ENCODE measurements around the gene MRPS10. TPM values are rescaled to one million over a fixed set of nuclear protein-coding genes. Genes with fewer than 3 reads are reported as not detected.

MRPS10 gene
- polyA plus RNA-seq, 3 donors, result 9.2 to 33.0 (median 31.4) TPM

GRCh38 chr6:42225029-42225339, 7.3 kb upstream of the MRPS10 start:
- H3K27me3 ChIP-seq (ENCODE audit: control insufficient read depth in 2 of 2, insufficient read depth in 2 of 2, low read length in 2 of 2), result no peaks in the 10 kb centered on the region
- TF ChIP-seq CTCF (IDR thresholded peaks at IDR 0.05), result no peak

GRCh38 chr6:42224222-42225028, 6.8 kb upstream of the MRPS10 start:
- Histone ChIP-seq H3K36me3 (replicated peaks in 1 of 2; ENCODE audit: control insufficient read depth in 1 of 2, insufficient read depth in 2 of 2, low read length in 2 of 2) (peaks cover 28 to 35% of the 10 kb centered on the region in 2 donors), H2AFZ (ENCODE audit: insufficient read depth, low read depth, low read length, poor library complexity, severe bottlenecking) (no peak overlapping the region), H3K4me1 (ENCODE audit: control insufficient read depth in 1 of 2, insufficient read depth in 2 of 2, low read length in 2 of 2) (no peaks in the 10 kb centered on the region), H3K4me3 (replicated peaks in 1 of 3; ENCODE audit: low read depth in 2 of 3, low read length in 3 of 3) (no peak overlapping the region), H3K9me3 (replicated peaks in 1 of 2; ENCODE audit: control insufficient read depth in 1 of 2, insufficient read depth in 1 of 2, low read length in 2 of 2) (no peaks in the 10 kb centered on the region), H3K4me2 (replicated peaks; ENCODE audit: extremely low read depth, low read length, poor library complexity, severe bottlenecking) (no peak overlapping the region), H3K79me2 (ENCODE audit: insufficient read depth, low read length) (no peaks in the 10 kb centered on the region), H3K27me3 (ENCODE audit: control insufficient read depth in 2 of 2, insufficient read depth in 2 of 2, low read length in 2 of 2) (no peaks in the 10 kb centered on the region), H4K20me1 (ENCODE audit: insufficient read depth, low read length) (no peaks in the 10 kb centered on the region), H3K27ac (ENCODE audit: low read depth in 1 of 2, low read length in 2 of 2) (no peak overlapping the region), H3K9ac (ENCODE audit: insufficient read depth, low read length, poor library complexity, severe bottlenecking) (no peak overlapping the region)
- H3K9me3 Mint-ChIP-seq, result peaks cover 0 to 3% (median 0%) of the 10 kb centered on the region in 7 donors
- WGBS (ENCODE audit: insufficient coverage), result 89% methylated on average over 5 of the region's 12 CpGs
- peak overlapping the region in 1 of 7 donors; percentile 52 for H3K27ac Mint-ChIP-seq
- DNase-seq, result peak; percentile 10 to 74 (median 39)
- peaks cover 31 to 37% of the 10 kb centered on the region in 2 donors for H3K36me3 Mint-ChIP-seq
- intact Hi-C loops (cut with micrococcal nuclease), result loop anchor here in 1 of 2 donors (10.0 kb wide), 1 partner anchor 320 kb away; no protein-coding TSS in a partner anchor
- no peak for TF ChIP-seq CTCF (IDR thresholded peaks at IDR 0.05)
- H3K4me1 Mint-ChIP-seq, result no peaks in the 10 kb centered on the region
- H3K4me3 Mint-ChIP-seq, result no peak overlapping the region
- no peaks in the 10 kb centered on the region for H3K27me3 Mint-ChIP-seq (ENCODE audit: low read depth in 3 of 3)

More at GRCh38 chr6:42225029-42225339, 7.3 kb upstream of the MRPS10 start:
- no peaks in the 10 kb centered on the region for H4K20me1 ChIP-seq (ENCODE audit: insufficient read depth, low read length)
- H3K4me2 ChIP-seq (replicated peaks; ENCODE audit: extremely low read depth, low read length, poor library complexity, severe bottlenecking), result no peak overlapping the region
- no peaks in the 10 kb centered on the region for H3K79me2 ChIP-seq (ENCODE audit: insufficient read depth, low read length)
- peaks cover 36 to 43% of the 10 kb centered on the region in 2 donors for H3K36me3 Mint-ChIP-seq
- no peak overlapping the region for H3K27ac Mint-ChIP-seq
- no peak overlapping the region for H3K9ac ChIP-seq (ENCODE audit: insufficient read depth, low read length, poor library complexity, severe bottlenecking)
- DNase-seq, result no peak
- H3K27me3 Mint-ChIP-seq (ENCODE audit: low read depth in 3 of 3), result no peaks in the 10 kb centered on the region
- no peak overlapping the region for H3K4me3 ChIP-seq (replicated peaks in 1 of 3; ENCODE audit: low read depth in 2 of 3, low read length in 3 of 3)
- H3K9me3 Mint-ChIP-seq, result peaks cover 0 to 3% (median 0%) of the 10 kb centered on the region in 7 donors
- H2AFZ ChIP-seq (ENCODE audit: insufficient read depth, low read depth, low read length, poor library complexity, severe bottlenecking), result no peak overlapping the region
- no peaks in the 10 kb centered on the region for H3K9me3 ChIP-seq (replicated peaks in 1 of 2; ENCODE audit: control insufficient read depth in 1 of 2, insufficient read depth in 1 of 2, low read length in 2 of 2)
- intact Hi-C loops (cut with micrococcal nuclease), result loop anchor here in 1 of 2 donors (10.0 kb wide), 1 partner anchor 320 kb away; no protein-coding TSS in a partner anchor
- no peak overlapping the region for H3K27ac ChIP-seq (ENCODE audit: low read depth in 1 of 2, low read length in 2 of 2)
- no peaks in the 10 kb centered on the region for H3K4me1 ChIP-seq (ENCODE audit: control insufficient read depth in 1 of 2, insufficient read depth in 2 of 2, low read length in 2 of 2)
- peaks cover 32 to 40% of the 10 kb centered on the region in 2 donors for H3K36me3 ChIP-seq (replicated peaks in 1 of 2; ENCODE audit: control insufficient read depth in 1 of 2, insufficient read depth in 2 of 2, low read length in 2 of 2)
- no peak overlapping the region for H3K4me3 Mint-ChIP-seq
- no peaks in the 10 kb centered on the region for H3K4me1 Mint-ChIP-seq
